A549 (cell line): ENCODE data around the gene APOL4.

Experiments used
- CTCF ChIP-seq: fragments of >200 bp; sonication (Bioruptor Twin); formaldehyde crosslinking; IDR thresholded peaks from 3 replicates; pipeline ENCODE4 v1.5.1; 2016
- MAX ChIP-seq: IDR thresholded peaks from 2 replicates; pipeline ENCODE4 v1.6.1; 2012
- PHF8 ChIP-seq: fragments of 200-600 bp; sonication (generic); IDR thresholded peaks from 2 replicates; pipeline ENCODE4 v1.6.1; 2016; ENCODE audit warnings: low read depth, mild to moderate bottlenecking, antibody characterized with exemption, moderate library complexity, borderline replicate concordance
- POLR2A ChIP-seq: IDR thresholded peaks from 2 replicates; pipeline ENCODE4 v1.6.1; 2012; ENCODE audit warnings: mild to moderate bottlenecking, low read length
- ZC3H11A ChIP-seq: fragments of 450-650 bp; IDR thresholded peaks from 2 replicates; pipeline ENCODE4 v1.6.1; 2014; ENCODE audit warnings: antibody characterized with exemption, mild to moderate bottlenecking

GRCh38 chr22:36208162-36208765 is 6.7 kb upstream of the APOL4 start:
- TF ChIP-seq CTCF (no peak), ZC3H11A (no peak), POLR2A (no peak), PHF8 (no peak), MAX (no peak)
